Measurements from ENCODE around the gene MMP21.

Gene MMP21

GRCh38 chr10:125792342-125793300, 17.0 kb upstream of the MMP21 start:
- no peak for DNase-seq (ENCODE audit: low read depth in 1 of 2, low spot score in 1 of 2)

- DNase-seq (ENCODE audit: low read depth in 1 of 2, low spot score in 1 of 2), result no peak
Observed at GRCh38 chr10:125788156-125789034, 12.8 kb upstream of the MMP21 start.

GRCh38 chr10:125785791-125786190, 10.2 kb upstream of the MMP21 start:
- no peak for DNase-seq (ENCODE audit: low read depth in 1 of 2, low spot score in 1 of 2)

- DNase-seq (ENCODE audit: low read depth in 1 of 2, low spot score in 1 of 2), result no peak
Observed at GRCh38 chr10:125783957-125784356, 8.3 kb upstream of the MMP21 start.

GRCh38 chr10:125783408-125783807, 7.8 kb upstream of the MMP21 start:
- DNase-seq (ENCODE audit: low read depth in 1 of 2, low spot score in 1 of 2), result no peak

GRCh38 chr10:125782616-125783015, 7.0 kb upstream of the MMP21 start:
- no peak for DNase-seq (ENCODE audit: low read depth in 1 of 2, low spot score in 1 of 2)

- no peak for DNase-seq (ENCODE audit: low read depth in 1 of 2, low spot score in 1 of 2)
Observed at GRCh38 chr10:125782054-125782453, 6.4 kb upstream of the MMP21 start.

- no peak for DNase-seq (ENCODE audit: low read depth in 1 of 2, low spot score in 1 of 2)
Observed at GRCh38 chr10:125781374-125781773, 5.8 kb upstream of the MMP21 start.

- no peak for DNase-seq (ENCODE audit: low read depth in 1 of 2, low spot score in 1 of 2)
Observed at GRCh38 chr10:125779403-125780327, 4.0 kb upstream of the MMP21 start.

- no peak for DNase-seq (ENCODE audit: low read depth in 1 of 2, low spot score in 1 of 2)
Observed at GRCh38 chr10:125778556-125778955, 2.9 kb upstream of the MMP21 start.

- no peak for DNase-seq (ENCODE audit: low read depth in 1 of 2, low spot score in 1 of 2)
Observed at GRCh38 chr10:125777806-125778205, 2.2 kb upstream of the MMP21 start.

- no peak for DNase-seq (ENCODE audit: low read depth in 1 of 2, low spot score in 1 of 2)
Observed at GRCh38 chr10:125774581-125775191, 935 bp downstream of the MMP21 start.

- DNase-seq (ENCODE audit: low read depth in 1 of 2, low spot score in 1 of 2), result no peak
Observed at GRCh38 chr10:125773687-125774543, 1.7 kb downstream of the MMP21 start.

- DNase-seq (ENCODE audit: low read depth in 1 of 2, low spot score in 1 of 2), result no peak
Observed at GRCh38 chr10:125772864-125773180, 2.8 kb downstream of the MMP21 start.

- DNase-seq (ENCODE audit: low read depth in 1 of 2, low spot score in 1 of 2), result no peak
Observed at GRCh38 chr10:125772112-125772863, 3.3 kb downstream of the MMP21 start.

GRCh38 chr10:125770844-125771243, 4.8 kb downstream of the MMP21 start:
- DNase-seq (ENCODE audit: low read depth in 1 of 2, low spot score in 1 of 2), result no peak

GRCh38 chr10:125769175-125769574, 6.4 kb downstream of the MMP21 start:
- no peak for DNase-seq (ENCODE audit: low read depth in 1 of 2, low spot score in 1 of 2)

- no peak for DNase-seq (ENCODE audit: low read depth in 1 of 2, low spot score in 1 of 2)
Observed at GRCh38 chr10:125768219-125768855, 7.3 kb downstream of the MMP21 start.

Measured in activated T-helper 1 cell treated with anti-CD3 and anti-CD28 coated beads, Interleukin-2, amount 50 U/mL, for 16 hours (primary cell).